Gastroesophageal sphincter (tissue), 3 donors: ENCODE results near the gene MRRF.

ENCODE experiments used
- POLR2A ChIP-seq, 2 donors: fragments of 450-650 bp; IDR thresholded peaks; one replicate each; pipeline ENCODE4 v1.6.1; 2017; ENCODE audit warnings: antibody characterized with exemption in 2 of 2, mild to moderate bottlenecking in 2 of 2, moderate library complexity in 1 of 2
- TF ChIP-seq, protein P1 (sequence below), 4 experiments: fragments of 200-600 bp in 2 of 4; fragments of 450-650 bp in 2 of 4; sonication (generic) in 1 of 4; IDR thresholded peaks; one replicate each; pipeline ENCODE4 v1.5.1; 2017 to 2019; ENCODE audit warnings: antibody characterized with exemption in 4 of 4, mild to moderate bottlenecking in 2 of 4, moderate library complexity in 2 of 4

DNA sequence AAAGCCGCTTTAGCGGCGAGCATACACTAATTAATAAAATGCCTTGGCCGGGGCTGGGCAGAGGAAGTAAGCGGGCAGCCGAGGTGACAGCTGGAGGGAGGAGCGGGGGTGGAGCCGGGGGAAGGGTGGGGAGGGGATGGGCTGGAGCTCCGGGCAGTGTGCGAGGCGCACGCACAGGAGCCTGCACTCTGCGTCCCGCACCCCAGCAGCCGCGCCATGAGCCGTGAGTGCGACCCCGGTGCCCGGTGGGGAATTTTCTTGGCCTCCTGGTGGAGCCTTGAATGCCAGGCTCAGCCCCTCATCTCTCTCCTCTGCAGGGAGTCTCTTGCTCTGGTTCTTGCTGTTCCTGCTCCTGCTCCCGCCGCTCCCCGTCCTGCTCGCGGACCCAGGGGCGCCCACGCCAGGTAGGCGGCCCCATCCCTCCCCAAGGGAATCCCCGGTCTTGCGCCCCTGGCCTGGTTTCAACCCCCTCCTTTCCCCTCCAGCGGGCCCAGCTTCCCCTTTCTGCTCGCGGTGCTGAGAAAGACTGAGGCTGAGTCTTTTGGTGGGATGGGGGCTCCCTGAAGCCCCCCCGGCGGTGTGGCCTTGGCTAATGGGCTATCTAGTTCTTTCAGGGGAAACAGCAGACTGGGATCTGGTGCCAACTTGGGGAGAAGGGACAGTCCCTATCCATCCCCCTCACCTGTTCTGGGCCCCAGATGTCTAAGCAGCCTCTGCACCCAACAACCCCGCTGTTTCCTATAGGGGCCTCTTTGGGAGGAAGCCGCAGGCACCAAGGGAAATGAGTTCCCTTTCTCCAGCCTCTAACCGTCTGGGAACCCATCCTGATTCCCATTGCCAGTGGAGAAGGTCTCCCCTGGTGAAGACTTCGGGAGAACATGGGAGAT, 106.4 kb downstream of the MRRF start, which contains the start of gene PTGS1:
- TF ChIP-seq, protein P1, sequence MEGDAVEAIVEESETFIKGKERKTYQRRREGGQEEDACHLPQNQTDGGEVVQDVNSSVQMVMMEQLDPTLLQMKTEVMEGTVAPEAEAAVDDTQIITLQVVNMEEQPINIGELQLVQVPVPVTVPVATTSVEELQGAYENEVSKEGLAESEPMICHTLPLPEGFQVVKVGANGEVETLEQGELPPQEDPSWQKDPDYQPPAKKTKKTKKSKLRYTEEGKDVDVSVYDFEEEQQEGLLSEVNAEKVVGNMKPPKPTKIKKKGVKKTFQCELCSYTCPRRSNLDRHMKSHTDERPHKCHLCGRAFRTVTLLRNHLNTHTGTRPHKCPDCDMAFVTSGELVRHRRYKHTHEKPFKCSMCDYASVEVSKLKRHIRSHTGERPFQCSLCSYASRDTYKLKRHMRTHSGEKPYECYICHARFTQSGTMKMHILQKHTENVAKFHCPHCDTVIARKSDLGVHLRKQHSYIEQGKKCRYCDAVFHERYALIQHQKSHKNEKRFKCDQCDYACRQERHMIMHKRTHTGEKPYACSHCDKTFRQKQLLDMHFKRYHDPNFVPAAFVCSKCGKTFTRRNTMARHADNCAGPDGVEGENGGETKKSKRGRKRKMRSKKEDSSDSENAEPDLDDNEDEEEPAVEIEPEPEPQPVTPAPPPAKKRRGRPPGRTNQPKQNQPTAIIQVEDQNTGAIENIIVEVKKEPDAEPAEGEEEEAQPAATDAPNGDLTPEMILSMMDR (IDR thresholded peaks at IDR 0.05) = peak in 1 of 4 experiments; percentile 7
- TF ChIP-seq POLR2A (IDR thresholded peaks at IDR 0.05) = peak; percentile 37 to 51
